HG03575 (cell line): ENCODE results near the gene HPN.
"Not testable (repeated sequence)": the region's sequence is repeated elsewhere in the genome, so short reads cannot be mapped to it uniquely, and the experiment has no call there.

Experiments
- ATAC-seq: cut with Tn5 transposase; IDR thresholded peaks from one replicate; pipeline ENCODE4 v1.9.1; 2021; ENCODE audit not compliant: unreplicated experiment, insufficient number of reproducible peaks, low FRiP score; ENCODE audit errors: extremely low read depth

HPN gene

GRCh38 chr19:35023428-35023827 lies 18.1 kb upstream of the HPN start:
- ATAC-seq, result no peak

DNA sequence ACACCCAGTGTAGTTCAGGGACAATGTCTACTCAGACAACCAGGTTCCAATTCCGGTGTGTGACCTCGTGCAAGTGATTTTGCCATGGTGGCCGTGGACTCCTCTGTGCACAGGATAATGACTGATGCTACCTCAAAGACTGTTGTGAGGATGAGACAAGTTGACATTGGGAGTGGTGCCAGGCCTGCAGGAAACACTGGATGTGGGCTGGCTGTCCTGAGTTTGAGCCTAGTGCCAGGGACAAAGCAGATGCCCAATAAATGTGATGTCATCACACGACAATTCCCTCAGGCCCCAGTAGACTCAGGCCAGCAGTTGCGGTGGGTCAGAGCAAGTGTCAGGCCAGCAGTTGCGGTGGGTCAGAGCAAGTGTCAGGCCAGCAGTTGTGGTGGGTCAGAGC lies 17.4 kb upstream of the HPN start:
- no peak for ATAC-seq

GRCh38 chr19:35025969-35026368 lies 15.6 kb upstream of the HPN start:
- no peak for ATAC-seq

GRCh38 chr19:35026418-35026817 lies 15.1 kb upstream of the HPN start:
- ATAC-seq, result no peak

GRCh38 chr19:35027009-35027408 lies 14.5 kb upstream of the HPN start:
- no peak for ATAC-seq

GRCh38 chr19:35027851-35028599 lies 13.5 kb upstream of the HPN start:
- ATAC-seq, result no peak

DNA sequence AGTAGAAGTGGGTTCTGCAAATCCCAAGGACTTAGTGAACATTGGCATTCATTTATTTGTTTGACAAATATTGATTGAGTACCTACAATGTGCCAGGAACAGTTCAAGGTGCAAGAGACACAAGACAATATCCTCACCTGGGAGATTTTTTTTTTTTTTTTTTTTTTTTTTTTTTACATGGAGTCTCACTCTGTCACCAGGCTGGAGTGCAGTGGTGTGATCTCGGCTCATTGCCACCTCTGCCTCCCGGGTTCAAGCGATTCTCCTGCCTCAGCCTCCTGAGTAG lies 13.0 kb upstream of the HPN start:
- not testable (repeated sequence) for ATAC-seq

GRCh38 chr19:35029275-35029736 lies 12.2 kb upstream of the HPN start:
- ATAC-seq, result not testable (repeated sequence)

DNA sequence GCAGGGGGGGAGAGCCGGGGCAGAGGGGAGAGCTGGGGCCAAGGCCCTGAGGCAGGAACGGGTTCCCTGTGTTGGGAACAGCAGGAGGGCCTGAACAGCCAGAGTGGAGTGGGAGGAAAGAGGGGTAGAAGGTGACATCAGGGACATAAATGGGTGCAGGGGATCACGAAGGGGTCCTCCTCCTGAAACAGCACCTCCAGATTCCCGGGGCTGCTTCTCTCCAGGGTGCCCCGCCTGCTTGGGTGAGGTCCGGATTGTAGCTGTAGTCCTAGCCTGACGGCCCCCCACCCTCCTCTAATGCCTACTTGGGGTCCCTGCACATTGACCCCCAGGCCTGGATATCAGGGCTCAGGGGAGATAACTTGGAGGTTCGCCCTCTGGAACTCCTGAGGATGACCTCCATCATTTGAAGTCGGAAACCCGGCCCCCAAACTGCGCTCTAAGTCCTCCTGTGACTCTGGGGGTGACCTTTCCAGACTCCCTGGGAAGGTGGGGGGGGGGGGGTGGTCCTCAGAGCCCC lies 11.7 kb upstream of the HPN start:
- ATAC-seq, result no peak

GRCh38 chr19:35030257-35031071 lies 11.1 kb upstream of the HPN start, which contains the start of gene SCN1B:
SCN1B (plus strand) TSS chr19:35030470; CDS start chr19:35030821, 351 bp downstream.
- ATAC-seq, result no peak

- no peak for ATAC-seq
Measured at GRCh38 chr19:35031072-35031881, 10.2 kb upstream of the HPN start.

- no peak for ATAC-seq
Measured at GRCh38 chr19:35032356-35032865, 9.1 kb upstream of the HPN start.

GRCh38 chr19:35033067-35034004 lies 8.2 kb upstream of the HPN start:
- ATAC-seq, result no peak

- no peak for ATAC-seq
Measured at GRCh38 chr19:35034005-35034502, 7.5 kb upstream of the HPN start.

GRCh38 chr19:35034588-35035382 lies 6.7 kb upstream of the HPN start:
- no peak for ATAC-seq

DNA sequence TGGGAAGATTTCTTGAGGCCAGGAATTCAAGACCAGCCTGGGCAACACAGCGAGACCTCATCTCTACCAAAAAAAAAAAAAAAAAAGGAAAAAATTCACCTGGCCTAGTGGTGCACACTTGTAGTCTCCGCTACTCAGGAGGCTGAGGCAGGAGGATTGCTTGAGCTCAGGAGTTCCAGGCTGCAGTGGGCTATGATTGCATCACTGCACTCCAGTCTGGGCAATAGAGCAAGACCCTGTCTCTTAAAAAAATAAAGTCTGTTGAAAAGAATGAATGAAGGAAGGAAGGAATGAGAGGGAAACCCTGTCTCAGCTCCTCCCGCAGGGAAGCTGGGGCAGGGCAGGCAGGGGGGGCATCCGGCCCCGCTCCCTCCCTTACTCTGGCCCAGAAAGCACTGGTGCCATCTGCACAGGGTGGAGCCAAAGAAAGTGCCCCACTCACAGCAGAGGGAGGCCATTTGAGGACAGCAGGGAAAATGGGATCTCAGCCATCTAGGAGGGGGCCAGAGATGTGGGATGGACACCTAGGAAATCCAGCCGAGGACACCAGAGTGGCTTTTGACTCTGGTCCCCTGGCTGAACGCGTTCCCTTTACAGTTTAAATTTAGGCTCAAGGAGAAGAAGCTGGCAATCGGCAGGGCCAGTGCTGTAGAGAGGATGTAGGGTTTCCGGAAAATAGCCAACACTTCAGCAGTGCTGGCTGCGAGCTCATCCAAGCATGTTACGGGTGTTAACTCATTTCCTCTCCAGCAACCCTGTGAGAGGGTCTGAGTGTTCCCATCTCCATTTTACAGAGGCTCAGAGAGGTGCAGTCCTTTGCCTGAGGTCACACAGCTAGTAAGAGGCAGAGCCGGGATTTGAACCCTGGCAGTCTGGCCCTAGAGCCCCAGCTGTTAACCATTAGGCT lies 3.6 kb upstream of the HPN start:
- ATAC-seq, result no peak
